Left ventricle myocardium superior (tissue), 1 donor: Measurements from ENCODE around the gene PRKCG. TPM values are rescaled to one million over a fixed set of nuclear protein-coding genes. Genes with fewer than 3 reads are reported as not detected.
"Not testable (repeated sequence)": the region's sequence is repeated elsewhere in the genome, so short reads cannot be mapped to it uniquely, and the experiment has no call there.

Experiments
- ATAC-seq: fragments of 200-7000 bp; cut with Tn5 transposase; one replicate; pipeline ENCODE4 v1.9.1; 2020; ENCODE audit warnings: mild to moderate bottlenecking, moderate library complexity
- DNase-seq: peaks from one replicate; pipeline ENCODE4 v3.0.0-alpha.2; 2020
- intact Hi-C: fragments of 100-400 bp; cut with micrococcal nuclease; formaldehyde crosslinking; loops from one replicate; pipeline ENCODE4 v1.11.0; 2022
- total RNA-seq: library from RNA; stranded (reverse); fragmentation: NEBNext Ultra II Directional; extraction: Animal tissue kit (Norgen Biotek cat#: 25700); gene quantifications from one replicate; pipeline ENCODE4 v1.2.1, GENCODE V29; 2021
- donor health status: DM: no; HTN: yes; CAD: no; lungs with severe emphysema.

The PRKCG gene
- total RNA-seq, 1 donor from 2014 or later: not detected

GRCh38 chr19:53869805-53870484 is 12.1 kb upstream of the PRKCG start:
- intact Hi-C loops, ATAC-seq: not testable (repeated sequence)

GRCh38 chr19:53870485-53870844 is 11.5 kb upstream of the PRKCG start:
- intact Hi-C loops: no loop called here
- no peak for DNase-seq
- ATAC-seq: no peak

More at GRCh38 chr19:53869805-53870484, 12.1 kb upstream of the PRKCG start:
- DNase-seq: not testable (repeated sequence)

- ATAC-seq (no peak), DNase-seq (no peak)
- intact Hi-C loops: no loop called here
Observed at GRCh38 chr19:53871454-53871853, 10.5 kb upstream of the PRKCG start.

- intact Hi-C loops: no loop called here
- DNase-seq (no peak), ATAC-seq (no peak)
Observed at GRCh38 chr19:53872762-53873161, 9.2 kb upstream of the PRKCG start.

GRCh38 chr19:53873773-53874605 is 8.0 kb upstream of the PRKCG start:
- intact Hi-C loops: no loop called here
- ATAC-seq (no peak), DNase-seq (no peak)

GRCh38 chr19:53874606-53874990 is 7.4 kb upstream of the PRKCG start:
- no peak for DNase-seq
- ATAC-seq: no peak
- intact Hi-C loops: no loop called here

GRCh38 chr19:53875602-53876325 is 6.2 kb upstream of the PRKCG start:
- DNase-seq: no peak
- ATAC-seq: no peak
- intact Hi-C loops: no loop called here

GRCh38 chr19:53876651-53877224 is 5.3 kb upstream of the PRKCG start:
- no peak for ATAC-seq
- no peak for DNase-seq
- intact Hi-C loops: no loop called here

- intact Hi-C loops: no loop called here
- DNase-seq (no peak), ATAC-seq (no peak)
Observed at GRCh38 chr19:53877361-53877766, 4.6 kb upstream of the PRKCG start.

- ATAC-seq (no peak), DNase-seq (no peak)
- intact Hi-C loops: no loop called here
Observed at GRCh38 chr19:53878776-53879139, 3.2 kb upstream of the PRKCG start.

- DNase-seq (peak; percentile 97), ATAC-seq (peak; percentile 99)
- intact Hi-C loops: no loop called here
Observed at GRCh38 chr19:53879140-53880081, 2.6 kb upstream of the PRKCG start.

GRCh38 chr19:53880711-53881481 is 1.1 kb upstream of the PRKCG start:
- DNase-seq (no peak), ATAC-seq (no peak)
- intact Hi-C loops: no loop called here

- no peak for DNase-seq
- intact Hi-C loops: no loop called here
- no peak for ATAC-seq
Observed at GRCh38 chr19:53882391-53883050, 524 bp downstream of the PRKCG start.

- ATAC-seq (no peak), DNase-seq (no peak)
- intact Hi-C loops: no loop called here
Observed at GRCh38 chr19:53883231-53883661, 1.2 kb downstream of the PRKCG start.

- intact Hi-C loops: no loop called here
- DNase-seq (no peak), ATAC-seq (no peak)
Observed at GRCh38 chr19:53883741-53884140, 1.7 kb downstream of the PRKCG start.

GRCh38 chr19:53884256-53884655 is 2.3 kb downstream of the PRKCG start:
- ATAC-seq (no peak), DNase-seq (no peak)
- intact Hi-C loops: no loop called here

GRCh38 chr19:53885036-53885435 is 3.0 kb downstream of the PRKCG start:
- no peak for ATAC-seq
- intact Hi-C loops: no loop called here
- DNase-seq: no peak
